NCI-H2227 (cell line): ENCODE measurements around the gene DENND4A.
"Not testable (repeated sequence)": the region's sequence is repeated elsewhere in the genome, so short reads cannot be mapped to it uniquely, and the experiment has no call there.

Experiments used
- DNase-seq: peaks from one replicate; lab custom pipeline; 2025; ENCODE audit not compliant: unreplicated experiment; lab: John Stamatoyannopoulos, UW

DENND4A gene

DNA sequence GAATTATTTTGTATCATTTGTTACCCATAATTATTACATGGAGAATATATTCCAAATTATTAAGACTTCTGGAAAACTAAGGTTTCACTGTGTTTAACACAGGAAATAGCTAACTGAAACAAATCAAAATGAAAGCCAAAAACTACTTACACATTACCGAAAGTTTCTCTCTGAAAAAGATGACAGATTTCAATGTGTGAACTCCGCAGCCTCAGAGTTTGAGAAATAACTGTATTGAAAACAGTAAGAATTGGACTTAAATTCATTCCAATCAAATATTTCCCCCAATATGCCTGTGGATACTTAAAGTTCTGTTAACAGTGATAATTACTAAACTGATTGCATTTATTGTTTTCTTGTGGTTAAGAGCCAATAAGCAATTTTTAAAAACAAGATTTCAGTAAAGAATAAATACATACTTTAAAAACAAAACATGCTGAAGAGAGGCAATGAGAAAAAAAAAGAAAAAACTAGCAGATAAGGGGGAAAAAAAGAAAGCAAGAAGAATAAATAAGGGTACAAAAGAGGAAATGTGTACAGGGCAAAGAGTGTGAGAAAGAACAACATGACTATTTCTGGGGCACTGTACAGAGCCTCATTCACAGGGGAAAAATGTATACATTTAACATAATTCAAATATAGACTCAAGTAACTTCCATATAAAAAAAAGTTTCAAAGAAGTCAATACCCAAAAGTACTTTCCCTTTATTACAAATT is 30.7 kb downstream of the DENND4A start:
- no peak for DNase-seq

DNA sequence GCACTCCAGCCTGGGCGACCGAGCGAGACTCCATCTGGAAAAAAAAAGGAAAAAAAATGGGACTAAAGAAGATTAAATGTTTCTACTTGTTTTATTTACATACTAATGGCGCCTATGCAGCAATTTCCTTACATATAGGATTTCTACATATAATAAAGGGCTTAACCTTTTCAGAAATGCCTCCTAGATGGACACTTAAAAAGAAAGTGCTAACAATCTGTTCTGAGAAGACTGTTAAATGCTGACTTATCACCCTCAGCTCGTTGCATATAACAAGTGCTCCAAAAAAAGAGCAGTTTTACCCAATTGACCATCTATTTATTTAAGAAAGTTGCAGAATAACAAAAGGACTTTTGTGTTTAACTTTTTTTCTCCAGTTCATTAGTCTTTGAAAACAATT is 32.7 kb downstream of the DENND4A start:
- no peak for DNase-seq

DNA sequence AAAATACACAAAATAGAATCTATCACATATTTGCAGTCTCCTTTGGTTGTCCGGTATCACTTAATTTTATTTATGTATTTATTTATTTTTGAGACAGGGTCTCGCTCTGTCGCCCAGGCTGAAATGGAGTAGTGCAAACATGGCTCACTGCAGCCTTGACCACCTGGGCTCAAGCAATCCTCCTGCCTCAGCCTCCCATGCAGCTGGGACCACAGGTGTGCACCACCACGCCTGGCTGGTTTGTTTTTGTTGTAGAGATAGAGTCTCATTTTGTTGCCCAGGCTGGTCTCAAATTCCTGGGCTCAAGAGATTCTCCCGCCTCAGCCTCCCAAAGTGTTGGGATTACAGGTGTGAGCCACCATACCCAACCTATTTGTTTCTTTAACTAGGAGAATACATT is 33.9 kb downstream of the DENND4A start:
- no peak for DNase-seq

DNA sequence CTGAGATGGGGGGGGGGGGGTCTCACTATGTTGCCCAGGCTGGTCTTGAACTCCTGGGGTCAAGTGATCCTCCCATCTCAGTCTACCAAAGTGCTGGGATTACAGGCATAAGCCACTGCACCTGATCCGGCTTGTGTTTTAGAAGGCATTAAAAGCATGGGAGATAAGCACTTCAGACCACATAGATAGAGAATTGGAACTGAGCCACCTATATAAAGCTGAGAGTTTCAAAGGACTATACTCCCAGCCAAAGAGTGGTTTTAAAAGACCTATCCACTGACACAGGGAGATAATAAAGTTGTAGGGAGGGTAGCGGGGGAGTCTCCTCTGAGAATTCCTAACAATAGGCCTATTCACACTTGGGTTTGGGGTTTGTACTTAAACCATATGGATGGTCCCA is 34.8 kb downstream of the DENND4A start:
- no peak for DNase-seq

DNA sequence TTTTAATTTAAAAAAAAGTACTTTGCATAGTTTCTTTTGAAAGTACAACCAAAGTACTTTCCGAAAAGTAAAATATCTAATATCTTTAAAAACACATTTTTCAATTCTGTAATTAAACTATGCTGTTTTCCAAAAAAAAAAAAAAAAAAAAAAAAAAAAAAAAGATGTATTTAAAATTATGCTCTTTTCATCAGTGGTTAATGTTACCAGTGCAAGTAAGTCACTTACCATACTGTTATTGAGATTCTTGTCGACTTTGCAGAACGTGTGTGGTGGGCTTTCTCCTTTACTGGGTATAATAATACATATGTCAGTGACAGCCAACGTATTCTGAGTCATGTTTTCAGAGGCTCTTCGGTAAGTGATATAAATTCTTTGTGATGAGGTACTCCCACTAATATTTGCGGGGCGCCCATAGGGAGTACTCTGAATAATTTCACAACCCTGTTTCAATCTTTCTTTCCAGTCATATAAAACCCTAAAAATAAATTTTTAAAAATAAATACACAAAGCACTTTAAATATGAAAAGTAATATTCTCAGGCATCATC is 39.9 kb downstream of the DENND4A start:
- DNase-seq = no peak

DNA sequence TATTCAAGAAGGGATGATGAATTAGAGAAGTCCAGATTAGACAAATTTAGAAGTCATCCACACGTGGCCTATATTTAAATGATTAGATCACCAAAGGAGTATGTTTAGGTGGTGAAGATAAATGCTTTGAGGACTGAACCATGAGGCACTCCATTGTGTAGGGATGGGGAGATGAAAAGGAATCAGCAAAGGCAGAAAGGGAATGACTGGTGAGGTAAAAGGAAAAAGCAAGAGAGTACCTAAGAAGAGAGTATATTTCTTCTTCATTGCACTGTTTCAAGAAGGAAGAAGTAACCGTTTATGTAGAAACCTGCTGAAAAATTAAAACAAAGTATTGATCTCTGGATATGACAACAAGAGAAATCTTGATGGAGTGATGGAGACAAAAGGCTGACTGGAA is 40.7 kb downstream of the DENND4A start:
- no peak for DNase-seq

DNA sequence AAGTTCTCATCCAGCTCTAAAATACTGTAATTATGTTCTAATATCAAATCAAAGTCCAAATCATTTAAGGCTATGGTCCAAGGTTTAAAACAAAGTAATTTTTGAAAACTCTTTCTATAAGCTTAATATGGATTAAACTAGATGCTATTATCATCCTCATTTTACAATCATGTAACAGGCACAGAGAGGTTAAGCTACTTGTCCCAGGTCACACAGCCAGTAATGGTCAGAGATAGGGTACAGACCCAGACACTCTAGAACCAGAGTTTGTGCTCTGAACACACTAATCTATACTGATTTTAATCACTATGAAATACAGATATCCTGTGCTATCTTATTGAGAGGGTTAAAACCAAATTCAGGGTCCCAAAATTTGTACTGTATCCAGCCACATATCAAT is 44.8 kb downstream of the DENND4A start:
- no peak for DNase-seq

DNA sequence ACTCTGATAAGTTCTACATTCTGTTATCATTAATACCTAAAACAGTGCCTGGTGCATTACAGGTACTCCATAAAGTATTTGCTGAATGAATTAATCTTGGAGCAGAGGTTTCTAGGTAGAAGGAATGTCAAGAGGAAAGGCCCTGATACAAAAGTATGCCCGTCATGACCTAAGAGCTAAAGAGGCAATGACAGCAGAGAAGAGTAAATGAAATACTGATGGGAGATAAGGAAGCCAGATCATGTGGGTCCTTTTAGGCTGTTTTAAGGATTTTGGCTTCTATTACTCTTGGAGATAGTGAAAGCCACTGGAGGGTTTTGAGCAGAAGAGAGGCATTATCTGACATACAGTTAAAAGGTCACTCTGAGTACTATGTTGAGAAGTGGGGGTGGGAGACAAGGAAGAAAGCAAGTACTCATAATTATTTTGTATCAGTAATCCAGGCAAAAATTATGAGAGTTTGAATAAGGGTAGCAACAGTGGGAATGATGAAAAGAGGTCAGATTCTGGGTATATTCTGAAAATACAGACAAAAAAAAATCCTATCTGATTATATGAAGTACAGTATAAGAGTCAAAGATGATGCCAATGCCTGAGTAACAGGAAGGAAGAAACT is 48.3 kb downstream of the DENND4A start:
- no peak for DNase-seq

DNA sequence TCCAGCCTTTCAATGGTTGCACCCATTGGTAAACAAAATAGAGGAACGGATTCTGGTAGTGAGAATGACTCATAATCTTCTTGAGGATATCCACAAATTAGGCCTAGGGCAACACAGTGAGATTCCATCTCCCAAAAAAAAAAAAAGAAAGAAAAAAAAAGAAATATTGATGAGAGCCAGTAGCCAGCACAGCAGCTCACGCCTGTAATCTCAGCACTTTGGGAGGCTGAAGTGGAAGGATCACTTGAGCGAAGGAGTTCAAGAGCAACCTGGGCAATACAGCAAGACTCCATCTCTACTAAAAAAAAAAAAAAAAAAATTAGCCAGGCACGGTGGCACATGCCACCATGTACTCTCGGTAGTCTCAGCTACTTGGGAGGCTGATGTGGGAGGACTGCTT is 51.9 kb downstream of the DENND4A start:
- DNase-seq = no peak

DNA sequence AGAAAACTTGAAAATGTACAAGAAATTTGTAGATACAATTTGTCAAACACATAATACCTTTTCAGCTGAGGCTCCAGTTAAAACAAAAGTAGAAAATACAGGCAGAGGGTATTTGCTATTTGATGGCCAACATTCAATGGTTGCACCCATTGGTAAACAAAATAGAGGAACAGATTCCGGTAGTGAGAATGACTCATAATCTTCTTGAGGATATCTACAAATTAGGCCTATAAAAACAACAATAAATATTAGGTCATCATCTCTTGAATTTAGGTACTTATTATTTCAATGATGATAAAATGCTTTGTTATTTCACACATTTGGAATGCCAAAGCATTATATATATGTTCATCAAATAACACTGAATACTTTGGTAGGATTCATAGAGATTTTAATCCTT is 53.4 kb downstream of the DENND4A start:
- DNase-seq = no peak

DNA sequence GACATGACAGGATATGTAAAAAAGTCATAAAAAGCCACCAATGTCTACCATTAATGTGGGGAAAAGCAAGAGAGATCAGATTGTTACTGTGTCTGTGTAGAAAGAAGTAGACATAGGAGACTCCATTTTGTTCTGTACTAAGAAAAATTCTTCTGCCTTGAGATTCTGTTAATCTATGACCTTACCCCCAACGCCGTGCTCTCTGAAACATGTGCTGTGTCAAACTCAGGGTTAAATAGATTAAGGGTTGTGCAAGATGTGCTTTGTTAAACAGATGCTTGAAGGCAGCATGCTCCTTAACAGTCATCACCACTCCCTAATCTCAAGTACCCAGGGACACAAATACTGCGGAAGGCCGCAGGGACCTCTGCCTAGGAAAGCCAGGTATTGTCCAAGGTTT is 58.5 kb downstream of the DENND4A start:
- DNase-seq = not testable (repeated sequence)

DNA sequence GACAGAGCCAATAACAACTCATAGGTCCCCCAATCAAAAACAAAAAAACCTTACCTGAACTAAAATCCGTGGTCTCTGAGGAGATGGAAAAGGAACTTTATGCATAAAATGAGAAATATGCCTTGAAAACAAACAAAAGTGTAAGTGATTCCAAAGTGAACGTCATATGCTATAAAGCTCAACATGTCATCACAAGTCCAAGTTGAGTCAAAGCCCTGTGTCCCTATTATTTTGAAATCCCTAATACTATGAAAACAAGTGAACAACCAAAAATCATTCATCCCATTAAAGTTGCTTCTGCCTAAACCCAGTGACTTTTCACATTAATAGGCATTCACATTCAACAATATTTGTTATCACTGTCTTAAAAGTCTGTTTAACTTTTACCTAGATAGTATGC is 59.4 kb downstream of the DENND4A start:
- no peak for DNase-seq

DNA sequence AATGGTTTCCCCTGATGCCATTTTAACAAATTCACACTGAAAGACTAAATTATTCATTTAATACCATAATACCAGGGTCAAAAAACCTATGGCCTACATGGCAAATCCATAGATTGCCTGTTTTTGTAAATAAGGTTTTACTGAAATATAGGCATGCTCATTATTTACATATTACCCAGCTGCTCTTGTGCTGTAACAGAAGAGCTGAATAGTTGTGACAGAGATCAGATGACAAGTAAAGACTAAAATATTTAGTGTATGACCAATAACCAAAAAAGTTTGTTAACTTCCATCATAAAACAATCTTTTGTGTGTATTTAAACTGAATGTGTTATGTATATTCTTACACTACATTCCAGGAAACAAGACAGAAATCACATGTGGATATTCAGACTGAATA is 60.2 kb downstream of the DENND4A start:
- no peak for DNase-seq

DNA sequence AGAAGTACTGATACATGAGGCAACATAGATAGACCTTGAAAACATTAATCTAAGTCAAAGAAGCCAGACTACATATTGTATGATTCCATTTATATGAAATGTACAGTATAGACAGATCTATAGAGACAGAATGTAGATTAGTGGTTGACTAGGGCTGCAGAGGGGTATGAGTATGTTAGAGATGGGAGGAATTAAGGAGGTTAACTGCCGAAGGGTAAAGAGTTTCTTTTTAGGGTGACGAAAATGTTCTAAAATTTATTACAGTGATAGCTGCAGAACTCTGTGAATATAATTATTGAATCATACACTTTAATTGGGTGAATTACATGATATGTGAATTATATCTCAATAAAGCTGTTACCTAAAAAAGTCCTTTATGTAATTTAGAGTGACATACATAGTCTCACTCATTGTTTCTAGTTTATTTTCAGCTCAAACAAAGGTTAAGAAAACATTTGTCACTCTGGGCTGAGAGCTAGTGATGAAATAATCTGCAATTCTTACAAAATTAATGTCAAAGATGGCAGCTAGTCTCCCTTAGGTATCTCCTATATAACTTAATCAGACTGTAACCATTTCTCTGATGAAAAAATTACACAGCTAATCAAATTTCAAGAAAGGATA is 61.4 kb downstream of the DENND4A start:
- no peak for DNase-seq

DNA sequence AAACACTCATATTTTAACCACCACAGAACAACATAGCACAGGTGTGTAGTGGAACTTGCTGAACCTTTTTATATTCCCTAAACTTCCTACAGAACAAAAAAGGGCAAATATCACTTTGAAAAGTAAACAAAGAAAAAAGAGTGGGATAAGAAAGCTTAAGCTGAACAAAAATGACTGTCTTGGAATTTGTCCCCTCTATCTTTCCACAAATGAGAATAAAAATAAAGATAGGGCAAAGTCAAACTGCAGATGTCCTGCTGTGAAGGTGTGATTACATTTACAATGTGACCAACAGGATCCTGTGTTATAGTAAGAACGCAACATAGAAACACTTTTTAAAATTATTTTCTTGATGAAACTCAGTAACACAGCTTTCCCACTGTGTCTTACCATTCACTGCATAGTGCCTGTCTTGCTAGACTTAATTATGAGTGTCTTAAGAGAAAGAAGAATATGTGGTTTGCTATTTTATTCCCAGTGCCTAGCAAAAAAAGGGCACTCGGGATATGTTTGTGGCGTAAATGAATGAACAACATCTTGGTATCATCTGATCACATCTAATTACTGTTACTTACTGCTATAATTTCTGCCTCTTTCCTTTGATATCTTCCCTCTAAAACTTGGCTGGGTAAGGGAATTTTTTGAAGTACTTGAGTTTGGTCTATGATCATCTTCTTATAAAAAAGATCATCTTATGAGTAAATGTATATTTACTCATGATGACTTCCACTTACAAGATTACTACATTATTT is 67.5 kb downstream of the DENND4A start:
- DNase-seq = no peak

DNA sequence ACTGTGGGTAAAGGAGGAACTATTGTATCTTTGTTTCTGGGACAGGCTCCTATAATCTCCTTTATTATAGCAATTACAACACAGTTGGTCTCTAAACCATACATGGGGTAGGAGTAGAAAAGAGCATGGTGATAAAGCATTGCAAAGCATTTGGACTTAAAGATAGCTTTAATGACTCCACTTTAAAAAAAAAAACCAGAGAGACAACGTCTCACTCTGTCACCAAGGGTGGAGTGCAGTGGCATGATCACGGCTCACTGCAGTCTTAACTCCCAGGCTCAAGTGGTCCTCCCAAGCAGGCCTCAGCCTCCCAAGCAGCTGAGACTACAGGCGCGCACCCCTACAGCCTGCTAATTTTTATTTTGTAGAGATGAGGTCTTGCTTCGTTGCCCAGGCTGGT is 68.2 kb downstream of the DENND4A start:
- DNase-seq = no peak

DNA sequence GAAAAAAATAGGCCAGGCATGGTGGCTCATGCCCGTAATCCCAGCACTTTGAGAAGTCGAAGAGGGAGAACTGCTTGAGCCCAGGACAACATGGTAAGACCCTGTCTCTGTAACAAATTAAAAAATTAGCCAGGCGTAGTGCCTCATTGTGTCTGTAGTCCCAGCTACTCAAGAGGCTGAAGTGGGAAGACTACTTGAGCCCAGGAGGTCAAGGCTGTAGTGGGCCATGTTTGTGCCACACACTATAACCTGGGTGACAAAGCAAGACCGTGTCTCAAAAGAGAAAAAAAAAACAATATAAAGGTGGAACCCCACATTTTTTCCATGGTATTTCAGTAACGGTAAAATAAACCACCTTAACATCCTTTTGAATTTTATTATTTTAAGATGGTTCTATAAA is 69.9 kb downstream of the DENND4A start:
- DNase-seq = no peak

DNA sequence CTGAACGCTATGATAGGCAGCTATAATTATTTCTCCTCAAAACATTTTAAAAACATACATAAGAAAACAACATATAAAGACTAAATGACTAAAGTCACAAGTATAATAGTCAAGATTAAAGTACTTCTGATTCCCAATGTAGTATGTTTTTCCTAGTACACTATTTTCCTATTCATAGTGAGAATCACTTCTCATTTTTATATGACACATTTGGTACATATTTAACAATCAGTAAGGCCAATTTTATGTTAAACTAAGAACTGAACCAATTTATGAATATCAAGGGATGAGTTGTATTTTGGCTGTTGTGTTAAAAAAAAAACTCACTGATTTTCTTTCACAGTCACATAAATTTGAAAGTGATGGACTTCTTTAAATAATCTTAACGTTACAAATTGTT is 79.7 kb downstream of the DENND4A start:
- DNase-seq = no peak

DNA sequence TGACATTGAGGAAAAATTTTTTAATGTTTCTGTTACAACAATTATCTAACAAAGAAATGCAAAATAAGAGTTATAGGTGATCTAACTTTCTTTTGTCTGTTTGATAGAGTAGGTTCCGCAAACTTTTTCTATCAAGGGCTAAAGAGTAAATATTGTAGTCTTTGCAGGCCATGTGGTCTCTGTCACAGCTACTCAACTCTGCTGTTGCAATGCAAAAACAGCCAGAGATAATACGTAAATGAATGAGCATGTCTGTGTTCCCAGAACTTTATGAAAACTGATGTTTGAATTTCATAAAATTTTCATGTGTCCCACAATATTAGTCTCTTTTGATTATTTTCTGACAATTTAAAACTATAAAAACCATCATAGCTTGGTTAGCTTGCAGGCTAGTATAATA is 97.0 kb downstream of the DENND4A start:
- no peak for DNase-seq

DNA sequence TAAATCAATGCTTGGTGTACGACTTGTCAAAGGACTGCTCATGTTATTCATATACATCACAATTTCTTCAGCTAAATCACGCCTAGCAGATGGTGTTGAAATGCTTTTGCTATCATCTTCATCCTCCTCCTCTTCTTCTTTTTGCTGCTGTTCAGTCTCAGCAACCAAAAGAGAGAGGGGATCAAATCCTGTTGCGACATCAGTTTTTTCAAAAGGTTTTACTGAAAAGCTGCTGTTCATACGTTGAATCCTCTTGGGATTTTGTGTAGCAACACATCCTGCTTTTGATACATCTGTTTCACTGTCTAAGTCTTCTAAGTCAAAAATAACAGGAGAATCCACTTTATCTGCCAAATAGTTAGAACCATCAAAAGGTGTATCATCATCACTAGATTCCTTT is 101.3 kb downstream of the DENND4A start:
- no peak for DNase-seq

DNA sequence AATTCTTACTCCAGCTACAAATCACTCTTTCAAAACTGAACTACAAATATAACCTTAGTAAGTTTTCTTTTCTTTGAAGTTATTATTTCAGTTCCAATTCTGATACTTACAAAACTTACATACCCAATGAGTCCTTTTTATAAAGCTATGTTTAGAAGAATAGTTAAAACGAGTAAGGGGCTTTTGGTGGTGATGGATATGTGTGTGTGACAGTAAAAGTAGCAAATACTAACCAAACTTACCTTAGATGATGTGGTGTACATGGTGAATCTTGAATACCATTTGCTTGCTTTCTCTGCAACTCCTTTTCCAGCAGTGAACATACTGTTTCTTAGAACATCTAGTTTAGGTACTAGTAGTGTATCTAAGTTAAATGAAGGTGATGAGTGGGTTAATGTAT is 101.9 kb downstream of the DENND4A start:
- DNase-seq = no peak

DNA sequence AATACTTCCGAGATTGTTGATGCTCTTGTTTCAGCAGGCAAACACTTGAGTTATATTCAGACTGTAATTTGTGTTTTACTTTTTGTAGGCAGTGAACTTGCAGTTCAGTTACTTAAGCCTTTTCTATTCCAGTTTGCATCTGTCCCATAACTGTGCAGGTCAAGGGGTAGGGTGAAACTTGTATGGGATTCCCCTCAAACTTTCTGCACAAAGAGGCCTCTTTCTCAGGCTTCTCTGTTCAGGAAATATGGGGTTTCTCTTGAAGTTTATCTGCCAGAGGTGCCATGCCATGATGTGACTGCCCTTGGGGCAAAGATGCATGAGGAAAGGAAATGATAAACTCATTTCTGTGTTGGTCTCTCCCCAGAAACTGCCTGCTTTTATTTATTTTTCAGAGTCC is 103.6 kb downstream of the DENND4A start:
- no peak for DNase-seq
